Tongue (tissue), 2 donors: ENCODE data around the gene DTX4. TPM values are rescaled to one million over a fixed set of nuclear protein-coding genes. Genes with fewer than 3 reads are reported as not detected.

Experiments used
- DNase-seq: peaks from one replicate; pipeline ENCODE4 v3.0.0-alpha.2; 2015
- total RNA-seq: library from RNA; depleted of rRNA; stranded (reverse); fragments of >200 nt; gene quantifications from one replicate; pipeline ENCODE4 v1.2.3, GENCODE V29; 2014

Gene DTX4
- total RNA-seq, 1 donor from 2014 or later: 14.8 TPM

GRCh38 chr11:59192446-59193020 is 20.6 kb downstream of the DTX4 start:
- no peak for DNase-seq

DNA sequence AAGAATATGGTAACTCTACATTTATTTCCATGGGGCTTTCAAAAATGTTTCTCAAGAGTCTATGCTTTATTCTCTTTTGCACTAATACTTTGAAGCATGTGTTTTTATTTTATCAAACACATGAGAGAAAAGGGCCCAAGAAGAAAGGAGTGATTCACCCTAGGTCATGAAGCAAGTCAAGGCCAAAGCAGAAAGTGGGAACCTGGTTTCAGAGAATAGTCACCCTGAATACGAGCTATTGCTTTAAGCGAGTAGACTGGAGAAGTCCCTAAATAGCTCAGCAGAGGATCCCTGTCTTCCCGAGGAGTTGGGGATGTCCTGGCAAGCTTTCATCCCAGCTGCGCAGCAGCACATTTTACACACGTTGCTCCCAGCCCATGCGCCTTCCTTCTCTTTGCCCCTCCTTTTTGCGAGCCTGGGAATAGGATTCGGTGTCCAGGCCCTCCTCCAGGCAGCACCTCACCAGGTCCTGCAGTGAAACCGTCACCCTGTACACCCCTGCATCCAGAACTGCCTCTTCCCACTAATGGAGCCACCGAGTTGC is 21.7 kb downstream of the DTX4 start:
- DNase-seq: no peak

DNA sequence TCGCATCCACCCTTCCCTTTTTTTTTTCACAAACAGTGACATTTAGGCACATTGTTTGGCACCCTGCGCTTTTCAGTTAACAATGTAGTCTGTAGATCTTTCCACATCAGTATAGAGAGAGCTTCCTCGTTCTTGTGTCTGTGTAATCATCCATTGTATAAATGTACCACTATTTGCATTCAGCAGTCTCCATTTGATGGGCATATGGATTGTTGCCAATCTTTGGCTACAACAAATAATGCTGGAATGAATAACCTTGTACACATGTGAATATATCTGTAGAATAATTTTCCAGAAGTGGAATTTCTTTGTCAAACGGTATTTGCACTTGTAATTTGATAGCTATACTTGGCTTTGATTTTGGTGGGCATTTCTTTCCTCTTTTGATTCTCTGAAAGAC is 23.7 kb downstream of the DTX4 start:
- DNase-seq: no peak

DNA sequence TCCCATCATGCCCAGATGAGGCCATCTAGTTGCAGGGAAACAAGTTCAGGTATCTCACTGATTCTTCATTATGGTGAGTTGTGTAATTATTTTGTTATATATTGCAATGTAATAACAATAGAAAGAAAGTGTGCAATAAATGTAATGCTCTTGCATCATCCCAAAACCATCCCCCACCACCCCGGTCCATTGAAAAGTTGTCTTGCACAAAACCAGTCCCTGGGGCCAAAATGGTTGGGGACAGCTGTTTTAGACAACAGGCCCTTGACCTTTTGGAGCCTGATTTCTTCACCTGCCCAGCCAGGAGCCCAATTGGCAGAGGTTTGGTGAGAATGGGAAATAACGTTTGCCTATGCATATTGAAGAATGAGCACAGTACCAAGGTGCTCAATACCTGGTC is 24.8 kb downstream of the DTX4 start:
- no peak for DNase-seq

GRCh38 chr11:59197991-59198390 is 26.1 kb downstream of the DTX4 start:
- peak; percentile 94 for DNase-seq

- no peak for DNase-seq
These were observed 26.8 kb downstream of the DTX4 start for GRCh38 chr11:59198726-59199125.

- DNase-seq: no peak
These were observed 27.9 kb downstream of the DTX4 start for GRCh38 chr11:59199546-59200422.

DNA sequence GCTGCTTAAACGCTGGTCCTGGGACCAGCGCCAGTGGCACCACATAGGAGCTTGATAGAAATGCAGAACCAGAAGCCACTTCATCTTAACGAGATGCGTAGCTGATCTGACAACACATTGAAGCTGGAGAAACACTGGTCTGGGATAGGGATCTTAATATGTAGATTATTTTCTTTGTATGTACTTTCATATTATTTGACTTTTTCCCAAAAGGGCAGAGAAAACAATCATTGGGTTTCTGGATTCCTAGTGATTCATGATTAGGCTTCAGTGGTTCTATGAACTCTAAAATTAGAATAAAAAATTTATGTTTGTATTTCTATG is 28.5 kb downstream of the DTX4 start:
- DNase-seq: no peak

DNA sequence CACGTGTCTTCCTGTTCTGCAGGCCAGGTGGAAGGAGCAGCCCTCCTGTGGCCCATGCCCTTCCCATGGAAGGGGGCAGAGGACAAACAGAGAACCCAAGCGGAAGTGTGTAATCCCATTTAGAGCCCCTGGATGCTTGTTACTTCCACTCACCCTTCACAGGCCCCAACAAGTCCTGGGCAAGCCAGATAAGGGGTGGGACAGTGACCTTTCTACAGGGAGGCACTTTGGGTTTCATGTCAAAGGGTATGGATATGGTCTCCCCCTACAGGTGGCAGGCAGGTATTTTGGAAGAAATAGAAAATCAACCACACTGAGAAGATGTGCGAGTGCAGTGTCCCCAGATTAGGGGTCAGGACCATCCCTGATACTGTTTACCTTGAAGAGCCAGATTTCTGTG is 29.4 kb downstream of the DTX4 start:
- no peak for DNase-seq

DNA sequence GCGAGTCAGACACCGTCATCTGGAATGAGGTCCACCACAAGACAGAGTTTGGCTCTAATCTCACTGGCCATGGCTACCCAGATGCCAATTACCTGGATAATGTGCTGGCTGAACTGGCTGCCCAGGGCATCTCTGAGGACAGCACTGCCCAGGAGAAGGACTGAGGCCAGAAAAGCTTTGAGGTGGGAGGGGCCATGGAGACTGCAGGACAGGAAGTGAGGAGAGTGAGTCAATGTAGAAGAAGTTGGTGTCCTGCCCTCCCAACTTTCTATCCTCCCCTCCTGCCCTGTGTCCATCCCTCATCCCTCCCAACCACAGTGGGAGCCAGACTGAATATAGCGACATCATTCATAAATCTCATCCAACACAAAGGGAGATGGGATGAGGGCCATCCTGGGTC is 32.8 kb downstream of the DTX4 start:
- no peak for DNase-seq

- DNase-seq: no peak
These were observed 33.7 kb downstream of the DTX4 start for GRCh38 chr11:59205648-59206047.

GRCh38 chr11:59206635-59207034 is 34.7 kb downstream of the DTX4 start:
- peak; percentile 53 for DNase-seq

DNA sequence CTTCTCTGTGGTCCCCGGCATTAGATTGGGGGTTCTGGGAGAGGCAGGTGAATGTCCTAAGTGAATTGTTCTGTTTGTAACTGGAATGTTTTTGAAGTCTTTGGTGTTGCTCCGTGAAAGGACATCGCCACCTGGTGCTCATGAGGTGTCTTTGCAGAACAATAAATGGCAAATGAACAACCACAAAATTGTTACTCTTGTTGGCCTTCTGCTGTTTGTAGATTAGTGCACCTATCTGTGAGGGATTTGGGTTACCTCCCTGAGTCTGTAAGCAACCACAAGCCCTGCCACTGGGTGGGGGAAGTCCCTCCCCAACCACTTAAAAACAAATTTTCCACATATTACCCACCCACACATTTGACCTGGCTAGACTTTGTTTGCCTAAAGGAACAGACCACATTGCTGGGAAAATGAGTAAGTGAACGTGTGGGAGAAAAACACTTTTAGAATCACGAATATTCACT is 36.1 kb downstream of the DTX4 start:
- peak; percentile 72 for DNase-seq

DNA sequence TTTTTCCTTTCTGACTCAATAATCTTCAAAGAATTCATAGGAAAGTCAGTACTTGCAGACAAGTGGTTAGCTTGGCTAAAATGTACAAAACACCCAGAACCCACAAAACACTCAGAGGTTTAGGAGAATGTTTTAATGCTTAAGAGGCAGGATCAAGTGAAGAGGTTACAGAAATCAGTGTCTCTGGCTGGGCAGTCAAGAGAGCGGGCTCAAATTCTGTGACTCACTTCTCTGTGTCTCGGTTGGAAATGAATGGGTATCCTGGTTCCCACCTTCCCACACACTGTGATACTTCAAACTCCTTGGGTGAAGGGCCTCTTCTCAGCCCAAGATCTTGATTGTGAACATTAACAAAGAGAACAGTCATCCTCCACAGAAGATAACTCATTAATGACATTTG is 37.0 kb downstream of the DTX4 start:
- DNase-seq: no peak

DNA sequence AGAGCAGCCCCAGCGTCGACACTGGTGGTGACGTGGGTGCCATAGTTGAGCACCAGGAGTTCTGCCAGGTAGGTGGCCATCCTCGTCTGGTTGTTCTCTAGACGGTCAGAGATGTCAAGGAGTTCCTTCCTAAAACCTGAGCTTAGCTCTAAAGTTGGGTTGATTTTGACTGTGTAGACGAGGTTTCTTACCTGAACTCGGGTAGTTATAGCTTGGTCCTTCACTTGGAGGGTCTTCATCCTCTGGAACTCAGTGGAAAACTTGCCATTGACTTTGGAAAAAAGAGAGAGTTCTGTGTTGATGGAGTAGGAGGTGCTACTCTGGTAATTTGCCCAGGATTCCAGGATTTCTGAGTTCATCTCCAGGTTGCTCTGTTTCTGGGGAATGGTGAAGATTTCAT is 40.3 kb downstream of the DTX4 start:
- DNase-seq: no peak

- DNase-seq: no peak
These were observed 41.1 kb downstream of the DTX4 start, which contains the start of gene MPEG1 for GRCh38 chr11:59212744-59213631. MPEG1 (minus strand) TSS chr11:59212927; CDS start chr11:59212865, 62 bp downstream.

DNA sequence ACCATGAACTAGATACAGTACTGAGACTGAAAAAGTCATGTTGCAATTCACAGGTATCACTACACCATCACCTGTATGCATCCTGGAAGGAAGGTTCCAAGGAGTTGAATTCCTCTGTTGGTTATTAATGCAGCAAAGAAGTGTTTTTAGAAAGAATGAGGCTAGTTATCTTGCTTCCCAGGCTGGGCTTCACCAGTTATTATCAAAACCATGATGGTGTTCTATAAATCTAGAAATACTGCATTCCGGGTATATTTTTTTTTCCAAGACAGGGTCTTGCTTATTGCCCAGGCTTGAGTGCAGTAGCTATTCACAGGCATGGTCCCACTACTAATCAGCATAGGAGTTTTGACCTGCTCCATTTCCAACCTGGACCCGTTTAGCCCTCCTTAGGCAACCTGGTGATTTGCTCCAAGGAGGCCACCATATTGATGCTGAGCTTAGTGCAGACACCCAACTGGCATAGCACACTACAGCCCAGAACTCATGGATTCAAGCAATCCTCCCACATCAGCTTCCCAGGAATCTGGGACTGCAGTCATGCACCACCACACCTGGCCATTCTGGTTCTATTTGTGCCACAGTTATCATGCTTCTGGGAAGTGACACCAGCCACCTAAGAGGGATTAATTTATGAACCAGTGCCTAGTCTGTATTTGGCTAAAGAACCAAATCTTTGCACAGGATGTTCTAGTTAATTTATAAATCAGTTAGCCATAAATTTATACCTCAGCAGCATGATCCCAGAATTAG is 42.4 kb downstream of the DTX4 start:
- DNase-seq: no peak

- DNase-seq: peak; percentile 68
These were observed 45.0 kb downstream of the DTX4 start for GRCh38 chr11:59216641-59217564.

DNA sequence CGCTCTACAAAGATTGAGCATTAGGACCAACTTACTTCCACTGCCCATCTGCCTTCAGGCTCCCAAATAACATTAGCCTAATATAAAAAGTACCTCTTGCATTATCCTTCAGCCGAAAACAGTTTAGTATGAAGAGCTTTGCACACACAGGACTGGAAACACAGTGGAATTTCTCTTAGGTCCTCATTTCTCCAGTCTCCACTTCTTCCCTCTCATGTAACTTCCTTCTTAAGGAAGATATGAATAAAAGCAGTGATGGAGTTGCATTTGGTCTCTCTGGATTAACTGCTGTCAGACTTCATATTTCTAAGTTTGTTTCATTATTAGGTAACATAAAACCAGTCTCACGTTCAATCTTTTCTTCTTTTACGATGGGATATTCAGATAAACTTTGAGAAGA is 46.4 kb downstream of the DTX4 start:
- no peak for DNase-seq

DNA sequence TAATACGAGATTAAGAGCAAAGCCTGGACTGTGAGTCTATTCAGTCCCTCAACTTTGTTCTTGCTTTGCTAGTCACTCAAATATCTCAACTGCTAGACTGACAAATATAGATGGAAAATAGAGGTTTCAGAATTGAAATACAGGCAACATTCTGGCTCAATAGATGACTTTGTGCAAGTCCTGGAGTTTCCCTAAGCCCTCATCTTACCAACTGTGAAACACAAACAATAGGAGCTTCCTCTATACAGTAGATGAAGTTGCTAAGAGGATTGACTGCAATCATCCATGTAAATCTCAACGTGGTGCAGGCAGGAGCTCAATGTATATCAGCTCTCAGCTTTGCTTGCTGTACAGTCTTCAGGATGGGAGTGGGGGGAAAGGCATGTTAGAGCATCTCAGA is 47.0 kb downstream of the DTX4 start:
- DNase-seq: no peak

- DNase-seq: no peak
These were observed 47.9 kb downstream of the DTX4 start for GRCh38 chr11:59219836-59220235.
